ENCODE results near the gene EXOC5. TPM values are rescaled to one million over a fixed set of nuclear protein-coding genes. Genes with fewer than 3 reads are reported as not detected.
A peak's percentile ranks its signal among the peaks of the same experiment; 100 is the strongest.
"Not testable (repeated sequence)": the region's sequence is repeated elsewhere in the genome, so short reads cannot be mapped to it uniquely, and the experiment has no call there.

Gene EXOC5
- polyA plus RNA-seq, 1 donor (not counting 4 experiments of a cell fraction or from before 2014, with no cell fraction given) = 48.2 TPM

DNA sequence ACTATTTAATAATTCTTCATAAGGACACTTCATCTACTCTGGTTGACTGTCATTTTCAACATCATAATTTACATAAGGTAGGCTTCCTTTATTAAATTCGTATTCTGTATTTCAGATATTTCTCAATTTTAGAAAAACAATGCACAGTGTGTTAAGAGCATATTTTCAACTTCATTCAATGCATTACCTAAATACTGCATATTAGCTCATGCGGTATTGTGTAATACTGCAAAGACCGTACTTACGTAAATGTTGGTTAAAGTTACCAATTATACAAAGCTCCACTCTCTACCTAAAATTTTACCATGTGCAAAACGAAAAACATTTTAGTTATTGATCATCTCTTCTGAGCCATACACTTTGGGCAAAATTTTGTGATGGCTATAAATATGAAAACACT, 62.8 kb downstream of the EXOC5 start:
- dilution Hi-C loops (cut with MboI; ENCODE audit: extremely low pct_ligation_motif_present, low sequenced_read_pairs) = no loop called here
- Histone ChIP-seq H3K4me2 (ENCODE audit: control insufficient read depth, extremely low read depth, insufficient read depth, low read depth, low read length) (no peak overlapping the region), H3K27me3 (ENCODE audit: control insufficient read depth, extremely low read depth, insufficient read depth, low read length) (no peaks in the 10 kb centered on the region), H2AFZ (ENCODE audit: control insufficient read depth, low read length) (no peak overlapping the region), H3K9ac (ENCODE audit: control insufficient read depth, extremely low read depth, insufficient read depth, low read length) (no peak overlapping the region), H3K4me1 (ENCODE audit: control insufficient read depth, extremely low read depth, insufficient read depth, low read length) (no peaks in the 10 kb centered on the region), H3K9me1 (ENCODE audit: control insufficient read depth, extremely low read depth, insufficient read depth, low read length) (no peaks in the 10 kb centered on the region), H3K27ac (ENCODE audit: control insufficient read depth, insufficient read depth, low read length) (no peak overlapping the region), H3K4me3 (ENCODE audit: control insufficient read depth in 2 of 3, extremely low read depth in 1 of 3, insufficient read depth in 2 of 3, low read depth in 1 of 3, low read length in 3 of 3) (no peak overlapping the region), H4K20me1 (ENCODE audit: control insufficient read depth, extremely low read depth, insufficient read depth, low read length) (no peaks in the 10 kb centered on the region), H3K36me3 (ENCODE audit: control insufficient read depth in 2 of 2, extremely low read depth in 1 of 2, insufficient read depth in 2 of 2, low read length in 2 of 2) (peaks cover 1 to 5% of the 10 kb centered on the region in 2 experiments), H3K79me2 (ENCODE audit: control insufficient read depth, insufficient read depth, low read length) (no peaks in the 10 kb centered on the region), H3K9me3 (ENCODE audit: control insufficient read depth, low read depth, low read length) (no peaks in the 10 kb centered on the region)
- TF ChIP-seq CTCF (optimal IDR thresholded peaks at IDR 0.05 in 1 of 3, IDR thresholded peaks at IDR 0.05 in 1 of 3, conservative IDR thresholded peaks at IDR 0.05 in 1 of 3; ENCODE audit: extremely low read depth in 1 of 3, insufficient read depth in 2 of 3, low read length in 3 of 3) (no peak), EZH2 (IDR thresholded peaks at IDR 0.05; ENCODE audit: low read length) (no peak)
- DNase-seq (ENCODE audit: low read depth, low spot score) (no peak), FAIRE-seq (no peak)

DNA sequence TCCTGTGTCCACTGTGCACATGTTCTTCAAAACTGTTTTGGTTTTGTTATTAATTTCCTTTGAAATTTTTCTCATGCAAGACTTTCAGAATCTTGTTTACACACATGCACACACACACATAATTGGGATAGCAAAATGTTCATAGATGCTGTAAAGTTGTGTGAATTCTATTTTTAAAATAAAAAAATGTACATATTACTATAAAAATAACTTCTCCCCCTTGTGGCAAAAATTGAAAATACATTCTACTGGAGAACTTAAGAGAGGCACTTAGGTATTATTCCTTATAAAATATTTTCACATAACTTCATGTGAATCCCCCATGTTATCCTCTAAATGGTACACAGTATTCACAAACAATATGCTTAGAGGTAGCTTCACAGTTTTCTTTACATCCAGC, 66.0 kb downstream of the EXOC5 start:
- H3K79me2 ChIP-seq (ENCODE audit: control insufficient read depth, insufficient read depth, low read length); H3K36me3 ChIP-seq (ENCODE audit: control insufficient read depth in 2 of 2, extremely low read depth in 1 of 2, insufficient read depth in 2 of 2, low read length in 2 of 2); H3K4me2 ChIP-seq (ENCODE audit: control insufficient read depth, extremely low read depth, insufficient read depth, low read depth, low read length); H4K20me1 ChIP-seq (ENCODE audit: control insufficient read depth, extremely low read depth, insufficient read depth, low read length); H3K4me1 ChIP-seq (ENCODE audit: control insufficient read depth, extremely low read depth, insufficient read depth, low read length); H3K27me3 ChIP-seq (ENCODE audit: control insufficient read depth, extremely low read depth, insufficient read depth, low read length); H3K9me1 ChIP-seq (ENCODE audit: control insufficient read depth, extremely low read depth, insufficient read depth, low read length); H2AFZ ChIP-seq (ENCODE audit: control insufficient read depth, low read length); DNase-seq (ENCODE audit: low read depth, low spot score); H3K9ac ChIP-seq (ENCODE audit: control insufficient read depth, extremely low read depth, insufficient read depth, low read length); FAIRE-seq; H3K27ac ChIP-seq (ENCODE audit: control insufficient read depth, insufficient read depth, low read length); H3K9me3 ChIP-seq (ENCODE audit: control insufficient read depth, low read depth, low read length); H3K4me3 ChIP-seq (ENCODE audit: control insufficient read depth in 2 of 3, extremely low read depth in 1 of 3, insufficient read depth in 2 of 3, low read depth in 1 of 3, low read length in 3 of 3); dilution Hi-C loops (cut with MboI; ENCODE audit: extremely low pct_ligation_motif_present, low sequenced_read_pairs): not testable (repeated sequence)

DNA sequence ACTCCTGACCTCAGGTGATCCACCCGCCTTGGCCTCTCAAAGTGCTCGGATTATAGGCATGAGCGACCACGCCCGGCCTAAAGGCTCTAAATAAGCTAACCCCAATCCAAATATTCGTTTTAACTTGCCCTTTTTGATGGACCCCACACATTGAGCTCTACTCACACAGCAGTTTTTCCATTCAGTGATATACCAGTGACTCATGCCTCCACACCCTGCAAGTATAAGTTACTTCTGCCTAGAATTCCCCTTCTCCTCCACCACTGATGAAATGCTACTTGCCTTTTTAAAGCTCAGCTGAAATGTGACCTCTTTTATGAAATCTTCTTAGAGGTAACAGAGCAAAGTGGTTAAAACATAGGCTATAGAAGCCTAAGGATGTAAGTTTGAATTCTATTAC, 68.8 kb downstream of the EXOC5 start:
- Histone ChIP-seq H3K9ac (ENCODE audit: control insufficient read depth, extremely low read depth, insufficient read depth, low read length) (no peak overlapping the region), H3K9me1 (ENCODE audit: control insufficient read depth, extremely low read depth, insufficient read depth, low read length) (no peaks in the 10 kb centered on the region), H3K27me3 (ENCODE audit: control insufficient read depth, extremely low read depth, insufficient read depth, low read length) (no peaks in the 10 kb centered on the region), H2AFZ (ENCODE audit: control insufficient read depth, low read length) (no peak overlapping the region), H3K36me3 (ENCODE audit: control insufficient read depth in 2 of 2, extremely low read depth in 1 of 2, insufficient read depth in 2 of 2, low read length in 2 of 2) (no peaks in the 10 kb centered on the region), H3K4me1 (ENCODE audit: control insufficient read depth, extremely low read depth, insufficient read depth, low read length) (peaks cover 7% of the 10 kb centered on the region), H3K4me3 (ENCODE audit: control insufficient read depth in 2 of 3, extremely low read depth in 1 of 3, insufficient read depth in 2 of 3, low read depth in 1 of 3, low read length in 3 of 3) (no peak overlapping the region), H3K79me2 (ENCODE audit: control insufficient read depth, insufficient read depth, low read length) (no peaks in the 10 kb centered on the region), H3K4me2 (ENCODE audit: control insufficient read depth, extremely low read depth, insufficient read depth, low read depth, low read length) (no peak overlapping the region), H4K20me1 (ENCODE audit: control insufficient read depth, extremely low read depth, insufficient read depth, low read length) (no peaks in the 10 kb centered on the region), H3K27ac (ENCODE audit: control insufficient read depth, insufficient read depth, low read length) (no peak overlapping the region), H3K9me3 (ENCODE audit: control insufficient read depth, low read depth, low read length) (no peaks in the 10 kb centered on the region)
- dilution Hi-C loops (cut with MboI; ENCODE audit: extremely low pct_ligation_motif_present, low sequenced_read_pairs) = no loop called here
- FAIRE-seq (peak; percentile 46), DNase-seq (ENCODE audit: low read depth, low spot score) (no peak)
- TF ChIP-seq CTCF (optimal IDR thresholded peaks at IDR 0.05 in 1 of 3, IDR thresholded peaks at IDR 0.05 in 1 of 3, conservative IDR thresholded peaks at IDR 0.05 in 1 of 3; ENCODE audit: extremely low read depth in 1 of 3, insufficient read depth in 2 of 3, low read length in 3 of 3) (no peak), EZH2 (IDR thresholded peaks at IDR 0.05; ENCODE audit: low read length) (no peak)

Measured in keratinocyte (primary cell).